ENCODE data around the gene PBX3.

Gene PBX3

DNA sequence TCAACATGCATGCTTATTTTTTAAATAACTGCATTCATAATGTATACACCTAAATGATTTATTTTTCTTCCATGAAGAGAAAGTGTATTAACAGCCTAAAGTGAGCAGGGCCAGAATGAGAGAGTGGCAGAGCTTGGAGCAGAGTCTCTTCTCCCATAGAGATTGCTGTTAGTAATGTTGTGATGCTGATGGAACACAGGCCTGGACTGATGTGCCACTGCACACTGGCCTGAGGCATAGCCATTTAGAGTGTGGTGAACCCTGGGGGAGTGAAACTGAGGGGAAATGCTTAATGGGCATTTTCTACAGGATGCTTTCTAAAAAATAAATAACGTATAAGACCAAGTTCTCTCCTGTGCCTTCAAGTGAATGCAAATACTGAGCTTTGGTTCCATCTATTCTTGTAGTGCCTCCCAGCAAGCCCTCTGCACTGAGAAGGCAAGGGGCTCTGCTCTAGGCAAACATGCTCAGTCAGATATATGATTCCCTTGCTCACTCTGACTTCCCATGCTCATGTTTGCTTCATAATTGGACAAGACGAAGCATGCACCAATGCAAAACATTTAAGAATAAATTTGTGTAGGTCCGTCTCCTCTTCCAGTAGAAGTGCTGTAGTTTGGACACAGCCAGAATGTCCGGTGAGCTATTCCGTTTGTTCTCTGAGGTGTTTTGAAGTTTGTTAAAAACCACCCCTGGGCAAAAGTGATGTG lies 185.7 kb downstream of the PBX3 start:
- DNase-seq (ENCODE audit: low read depth in 1 of 2, low spot score in 1 of 2) = no peak

DNA sequence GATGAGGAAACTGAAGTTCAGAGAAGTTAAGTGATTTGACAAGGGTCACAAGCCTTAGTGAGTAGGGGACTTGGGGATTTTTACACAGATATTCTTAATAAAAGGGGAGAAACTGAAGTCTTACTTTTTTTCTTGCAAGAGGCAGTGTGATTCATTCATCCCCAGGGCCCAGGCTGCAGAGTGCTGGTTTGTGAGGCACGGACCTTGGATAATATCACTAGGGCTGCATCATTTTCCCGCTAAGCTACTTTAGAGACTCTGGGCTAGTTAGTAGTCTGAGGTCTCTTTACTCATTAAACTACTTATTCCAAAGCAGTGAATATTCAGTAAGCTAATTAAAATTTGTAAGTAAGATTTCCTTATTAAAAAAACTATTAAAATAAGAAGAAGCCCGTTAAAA lies 195.0 kb downstream of the PBX3 start:
- no peak for DNase-seq (ENCODE audit: low read depth in 1 of 2, low spot score in 1 of 2)

DNA sequence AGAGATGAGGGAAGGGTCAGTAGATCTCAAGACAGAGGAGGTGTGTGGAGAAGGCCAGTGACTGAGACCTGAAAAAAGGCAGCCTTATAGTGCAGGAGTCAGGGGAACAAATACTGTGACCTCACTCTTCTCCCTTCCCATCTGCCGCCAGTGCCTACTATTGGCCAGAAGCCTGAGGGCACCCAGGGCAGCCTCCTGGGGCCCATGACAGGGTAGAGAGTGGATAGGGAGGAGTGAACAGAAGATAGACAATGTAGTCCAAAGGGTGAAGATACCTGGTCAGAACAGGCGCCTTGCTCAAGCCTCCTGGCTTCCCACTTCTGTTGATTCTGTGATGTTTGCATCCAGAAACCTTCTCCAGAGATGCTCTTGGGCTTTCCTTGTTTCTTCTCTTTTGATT lies 196.7 kb downstream of the PBX3 start:
- no peak for DNase-seq (ENCODE audit: low read depth in 1 of 2, low spot score in 1 of 2)

DNA sequence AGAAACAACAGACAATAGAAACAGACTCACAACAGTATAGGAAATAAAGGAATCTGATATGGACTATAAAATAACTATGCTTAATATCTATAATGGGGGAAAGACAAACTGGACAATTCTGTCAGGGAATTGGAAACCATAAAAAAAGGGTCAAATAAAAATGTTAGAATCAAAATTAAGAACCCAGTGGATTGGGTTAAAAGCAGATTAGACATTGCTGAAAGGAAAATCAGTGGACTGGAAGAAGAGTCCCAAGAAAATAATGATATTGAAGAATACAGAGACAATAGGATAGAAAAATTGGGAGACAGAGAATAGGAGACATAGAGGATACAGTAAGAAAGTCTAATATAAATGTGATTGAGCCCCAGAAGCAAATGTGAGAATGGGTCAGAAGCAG lies 199.2 kb downstream of the PBX3 start:
- DNase-seq (ENCODE audit: low read depth in 1 of 2, low spot score in 1 of 2) = no peak

DNA sequence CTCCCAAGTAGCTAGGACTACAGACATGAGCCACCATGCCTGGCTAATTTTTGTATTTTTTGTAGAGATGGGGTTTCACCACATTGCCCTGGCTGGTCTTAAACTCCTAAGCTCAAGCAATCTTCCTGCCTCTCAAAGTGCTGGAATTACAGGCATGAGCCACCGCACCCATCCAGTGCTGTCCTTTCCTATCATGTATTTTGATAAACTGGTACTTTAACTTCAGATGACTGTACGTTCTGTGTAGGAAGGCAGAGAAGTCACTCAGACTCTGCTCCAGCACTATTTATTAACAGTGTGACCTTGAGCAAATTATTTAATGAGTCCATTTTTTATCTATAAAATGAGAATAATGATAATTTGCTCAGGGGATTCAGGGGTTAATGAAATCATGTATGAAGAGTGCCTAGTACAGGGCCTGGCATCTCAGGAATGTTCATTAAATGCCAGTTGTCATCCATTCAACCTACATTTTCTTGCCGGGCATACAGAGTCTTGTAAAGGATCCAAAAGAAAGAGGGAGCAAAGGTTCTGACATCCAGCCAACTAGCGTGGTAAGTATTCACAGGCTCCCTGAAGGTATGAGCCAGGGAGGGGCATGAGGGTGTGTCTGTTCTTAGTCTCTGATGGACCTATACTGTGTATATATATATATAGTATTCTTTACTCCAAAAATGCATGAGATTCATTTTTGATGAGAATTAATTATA lies 201.9 kb downstream of the PBX3 start:
- DNase-seq (ENCODE audit: low read depth in 1 of 2, low spot score in 1 of 2) = no peak

DNA sequence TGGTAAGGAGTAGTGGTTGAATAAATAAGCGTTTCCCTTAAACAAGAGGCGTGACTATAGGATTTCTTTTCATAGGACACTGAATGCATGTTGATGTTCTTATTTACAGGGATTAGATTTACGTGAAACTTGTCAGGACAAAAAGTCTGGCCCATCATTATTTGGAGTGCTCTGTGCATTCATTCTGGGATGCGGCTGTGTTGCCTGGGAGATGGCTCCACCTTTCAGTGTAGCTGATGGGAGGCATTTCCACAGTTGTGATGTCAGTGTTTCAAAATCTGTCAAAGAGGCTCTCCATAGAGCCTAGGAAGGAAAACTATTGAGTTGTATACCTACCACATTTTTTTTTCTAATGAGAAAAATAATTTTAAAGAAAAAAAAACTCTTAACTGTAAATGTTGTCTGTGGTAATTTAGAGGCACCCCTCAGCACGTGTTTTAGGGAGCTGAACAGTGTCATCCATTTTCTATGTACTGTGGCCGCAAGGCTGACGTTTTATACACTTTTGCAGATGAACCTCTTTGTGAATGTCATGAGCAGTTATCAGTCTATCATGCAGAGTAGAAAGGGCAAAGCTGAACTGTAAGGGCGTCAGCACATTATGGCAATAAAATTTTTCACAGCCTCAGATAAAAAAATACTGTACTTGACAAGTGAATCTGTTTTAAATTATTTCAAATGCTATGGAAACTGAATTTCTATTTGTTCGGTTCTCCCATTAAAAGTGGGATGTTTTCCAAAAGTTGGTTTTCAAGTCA lies 202.7 kb downstream of the PBX3 start:
- no peak for DNase-seq (ENCODE audit: low read depth in 1 of 2, low spot score in 1 of 2)

DNA sequence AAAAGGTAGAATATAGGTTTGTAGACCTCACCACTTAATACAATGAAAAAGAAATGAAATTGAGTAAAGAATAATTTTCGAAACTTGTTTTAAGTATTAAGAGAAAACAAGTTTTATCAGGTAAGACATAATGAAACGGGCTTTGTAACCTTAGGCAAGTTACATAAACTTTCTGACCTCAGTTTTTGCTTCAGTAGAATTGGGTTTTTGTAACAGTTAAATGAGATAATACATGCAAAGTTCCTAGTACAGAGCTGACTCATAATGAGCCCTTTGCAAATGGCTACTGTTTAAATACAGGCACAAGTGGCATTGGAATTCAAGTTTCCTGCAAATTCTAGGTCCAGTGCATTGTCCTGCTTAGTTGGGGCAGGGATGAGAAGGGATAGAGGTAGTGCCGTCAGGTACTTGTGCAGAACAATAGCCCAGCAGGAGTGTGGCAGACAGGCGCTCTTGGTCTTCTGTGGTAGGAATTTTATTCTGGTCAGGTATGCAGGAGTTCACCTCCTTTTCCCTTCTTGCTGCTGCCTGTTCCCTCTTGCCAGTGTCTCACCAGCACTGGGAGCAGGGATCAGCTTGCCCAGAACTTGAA lies 203.8 kb downstream of the PBX3 start:
- no peak for DNase-seq (ENCODE audit: low read depth in 1 of 2, low spot score in 1 of 2)

DNA sequence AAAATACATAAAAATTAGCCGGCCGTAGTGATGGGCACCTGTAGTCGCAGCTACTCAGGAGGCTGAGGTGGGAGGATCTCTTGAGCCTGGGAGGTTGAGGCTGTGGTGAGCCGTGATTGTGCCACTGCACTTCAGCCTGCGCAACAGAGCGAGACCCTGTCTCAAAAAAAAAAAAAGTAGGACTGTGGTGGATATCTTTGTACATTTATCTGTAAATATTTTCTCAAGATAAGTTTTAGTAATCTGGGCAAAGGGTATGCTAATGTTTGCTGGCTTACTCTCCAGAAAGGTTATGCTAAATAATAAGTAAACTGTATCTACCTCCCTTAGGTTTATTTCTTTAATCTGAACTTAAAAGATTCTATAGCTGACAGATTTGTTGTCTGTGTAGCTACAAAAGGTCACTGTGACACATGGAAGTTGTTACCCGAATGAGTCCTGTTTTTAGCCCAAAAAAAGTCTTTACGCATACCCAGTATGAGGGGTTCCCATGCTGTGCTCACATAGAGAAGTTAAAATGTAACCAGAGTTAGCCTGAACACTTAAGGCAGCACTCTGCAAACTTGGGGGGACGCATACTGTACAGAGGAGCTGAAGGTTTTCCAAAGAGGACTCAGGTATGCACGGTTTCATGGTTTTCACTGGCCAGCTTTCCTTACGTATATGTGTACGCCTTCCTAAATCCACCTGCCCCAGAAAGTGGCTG lies 206.3 kb downstream of the PBX3 start:
- DNase-seq (ENCODE audit: low read depth in 1 of 2, low spot score in 1 of 2) = no peak

DNA sequence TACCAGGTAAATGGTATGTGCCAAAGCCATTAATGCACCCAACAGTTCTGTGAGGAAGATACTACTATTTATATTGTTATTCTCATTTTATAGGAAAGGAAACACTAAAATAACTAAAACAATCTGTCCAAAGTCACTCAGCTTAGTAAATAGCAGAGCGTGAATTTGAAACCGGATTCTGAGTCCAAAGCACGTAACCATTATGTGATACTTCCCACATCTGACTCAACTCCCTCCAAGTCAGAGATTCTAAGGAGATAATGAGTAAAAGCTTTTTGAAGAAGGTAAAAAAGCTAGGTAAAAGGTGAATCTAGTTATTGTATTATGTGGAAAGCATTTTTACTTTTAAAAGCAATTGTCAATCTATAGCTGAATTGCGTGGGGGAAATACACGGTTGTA lies 208.9 kb downstream of the PBX3 start:
- DNase-seq (ENCODE audit: low read depth in 1 of 2, low spot score in 1 of 2) = no peak

DNA sequence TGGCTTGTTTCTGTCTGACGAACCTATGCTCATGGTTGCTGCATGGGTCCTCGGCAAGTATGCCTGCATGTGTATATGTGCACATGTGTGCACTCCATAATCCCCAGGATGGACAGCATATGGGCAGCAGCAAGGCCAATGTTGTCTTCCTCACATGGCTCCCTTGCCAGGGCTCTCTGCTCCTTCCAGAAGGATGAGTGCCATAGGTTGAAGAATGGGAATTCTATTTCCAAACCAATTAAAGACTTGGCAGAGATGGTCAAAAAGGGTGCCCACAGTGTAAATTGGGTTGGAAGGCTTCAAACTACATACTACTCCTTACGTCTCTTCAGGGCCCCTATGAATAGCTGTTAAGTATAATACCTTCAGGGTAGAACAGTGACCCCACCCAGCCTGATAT lies 212.1 kb downstream of the PBX3 start:
- DNase-seq (ENCODE audit: low read depth in 1 of 2, low spot score in 1 of 2) = no peak

DNA sequence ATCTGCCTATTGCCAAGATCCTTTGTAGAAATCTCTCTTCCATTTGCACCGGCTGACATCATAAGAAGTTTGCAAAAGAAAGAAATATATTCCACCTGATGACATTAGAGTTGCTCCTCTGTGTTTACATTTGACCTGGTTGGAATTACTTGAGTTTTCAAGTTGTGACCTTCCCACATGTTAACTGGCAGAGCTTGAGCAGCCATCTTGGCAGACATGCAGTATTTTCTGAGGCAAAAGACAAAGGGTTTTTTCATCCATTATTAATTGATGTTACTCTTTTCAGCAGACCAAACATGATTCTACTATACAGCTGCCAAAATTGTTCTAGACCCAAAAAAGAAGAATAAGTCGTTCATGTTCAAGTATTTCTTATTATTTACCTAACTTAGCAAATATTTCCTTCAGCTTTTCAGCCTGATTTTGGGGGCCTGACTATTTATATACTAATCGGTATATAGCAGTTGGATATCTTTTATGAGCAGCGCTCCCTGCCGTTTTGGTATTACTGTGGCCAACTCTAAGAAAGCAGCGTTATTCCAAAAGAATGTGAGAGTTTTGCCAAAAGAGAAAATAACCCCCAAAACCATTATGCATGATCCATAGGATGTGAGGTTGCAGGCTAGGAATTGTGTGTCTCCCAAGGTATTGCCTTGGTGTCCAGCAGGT lies 212.9 kb downstream of the PBX3 start:
- no peak for DNase-seq (ENCODE audit: low read depth in 1 of 2, low spot score in 1 of 2)

DNA sequence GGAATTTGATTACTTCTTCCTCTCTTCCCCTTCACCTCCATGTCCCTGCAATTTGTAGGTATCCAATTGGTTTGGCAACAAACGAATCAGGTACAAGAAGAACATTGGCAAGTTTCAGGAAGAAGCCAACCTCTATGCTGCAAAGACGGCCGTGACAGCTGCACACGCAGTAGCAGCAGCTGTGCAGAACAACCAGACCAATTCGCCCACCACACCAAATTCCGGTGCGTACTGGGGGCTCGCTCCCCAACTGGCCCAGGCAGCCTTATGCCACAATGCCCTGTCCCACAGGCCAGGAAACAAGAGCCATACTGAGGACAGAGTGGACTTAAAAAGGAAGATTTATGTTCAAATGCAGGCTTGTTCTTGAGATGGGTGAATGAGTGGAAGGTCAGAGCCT lies 213.5 kb downstream of the PBX3 start:
- no peak for DNase-seq (ENCODE audit: low read depth in 1 of 2, low spot score in 1 of 2)

DNA sequence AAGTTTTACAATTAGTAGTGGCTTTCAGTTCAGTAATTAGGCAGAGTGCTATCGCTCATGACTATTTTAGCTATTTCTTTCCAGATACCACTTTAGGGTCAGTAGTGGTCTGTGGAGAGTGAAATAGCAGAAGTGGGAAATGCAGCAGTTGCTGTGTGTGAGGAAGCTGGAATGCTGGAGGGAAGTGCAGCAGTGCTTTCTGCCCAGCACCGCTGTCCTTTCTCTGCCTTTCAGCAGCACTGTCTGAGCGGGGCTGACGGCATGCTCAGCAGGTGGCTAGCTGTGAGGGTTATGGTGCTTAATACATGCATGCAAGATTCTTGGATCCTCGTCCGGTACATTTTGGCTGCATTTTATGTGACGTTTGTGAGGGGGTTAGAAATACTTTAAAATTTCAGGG lies 213.9 kb downstream of the PBX3 start:
- DNase-seq (ENCODE audit: low read depth in 1 of 2, low spot score in 1 of 2) = no peak

DNA sequence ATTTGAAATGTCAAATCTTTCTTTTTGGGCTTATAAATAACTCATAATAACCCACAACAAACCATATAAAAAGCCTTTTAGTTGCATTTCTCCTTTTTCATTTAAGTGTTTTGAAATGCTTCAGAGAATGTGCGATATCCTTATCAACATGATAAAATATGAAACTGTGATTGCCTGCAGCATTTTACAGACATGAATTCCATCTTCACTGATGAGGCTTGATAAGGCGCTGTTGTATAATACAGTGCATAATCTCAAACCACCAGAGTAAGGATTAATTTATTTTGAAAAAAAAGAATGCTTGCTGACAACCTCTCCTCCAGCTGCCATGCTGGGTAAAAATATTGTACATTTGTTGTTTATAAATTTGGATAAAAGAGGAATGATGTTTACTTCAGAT lies 216.8 kb downstream of the PBX3 start:
- no peak for DNase-seq (ENCODE audit: low read depth in 1 of 2, low spot score in 1 of 2)

DNA sequence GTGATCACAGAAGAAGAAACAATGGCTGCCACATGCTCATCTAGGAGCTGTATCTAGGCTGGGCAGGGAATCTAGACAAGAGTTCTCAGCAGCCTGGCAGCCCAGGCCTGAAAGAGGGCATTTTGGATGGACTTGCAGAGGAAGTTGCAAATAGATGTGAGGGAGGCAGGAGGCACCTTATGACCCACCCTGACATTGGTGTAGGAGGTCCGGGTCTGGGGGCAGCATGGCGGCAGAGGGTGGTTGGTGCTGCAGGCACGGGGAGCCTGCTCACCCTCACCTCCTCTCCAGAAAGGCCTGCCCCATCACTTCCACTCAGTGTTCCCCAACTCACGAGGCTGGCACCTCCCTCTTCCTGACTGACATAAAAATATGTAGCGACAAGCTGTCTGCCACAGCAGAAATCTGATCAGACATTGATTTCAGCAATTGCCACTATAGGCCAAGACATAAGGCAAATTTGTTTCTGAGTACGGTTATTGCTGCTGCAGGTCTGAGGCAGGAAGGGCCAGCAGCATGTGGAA lies 217.6 kb downstream of the PBX3 start:
- DNase-seq (ENCODE audit: low read depth in 1 of 2, low spot score in 1 of 2) = no peak

DNA sequence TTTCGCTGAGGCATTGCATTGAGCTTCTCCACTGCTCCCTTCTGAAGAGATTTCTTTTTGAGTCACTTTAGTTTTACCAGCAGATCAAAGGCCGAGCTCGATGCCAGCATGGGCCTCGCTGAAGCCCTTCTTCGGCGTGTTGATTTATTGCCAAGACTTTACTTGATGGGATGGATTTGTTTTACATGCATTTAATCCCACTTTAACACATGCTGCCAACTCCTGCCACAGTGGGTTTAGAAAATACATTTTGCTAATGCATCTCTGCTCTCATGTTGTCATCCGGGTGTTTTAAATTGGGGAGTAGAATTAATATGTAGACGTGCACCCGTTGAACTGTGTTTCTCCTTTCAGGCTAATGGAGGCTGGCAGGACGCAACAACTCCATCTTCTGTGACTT lies 218.3 kb downstream of the PBX3 start:
- DNase-seq (ENCODE audit: low read depth in 1 of 2, low spot score in 1 of 2) = no peak

DNA sequence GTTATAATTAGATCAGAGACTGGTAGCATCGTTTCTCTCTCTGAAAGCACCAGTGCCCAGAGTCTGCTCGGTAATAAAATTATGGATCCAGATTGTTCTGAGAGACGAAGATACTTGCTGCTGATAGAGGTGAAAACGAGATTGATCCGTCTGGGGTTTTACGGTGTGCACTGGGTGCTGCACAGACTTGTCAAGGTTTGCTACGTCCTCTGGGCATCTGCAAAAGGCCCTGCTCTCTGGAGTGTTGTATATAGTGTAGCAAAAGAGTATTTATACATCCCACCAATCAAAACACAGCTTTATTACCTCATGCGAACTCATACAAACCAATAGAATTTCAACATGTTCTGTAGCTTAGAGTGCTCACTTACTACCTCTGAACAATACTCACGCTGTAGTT lies 219.3 kb downstream of the PBX3 start:
- DNase-seq (ENCODE audit: low read depth in 1 of 2, low spot score in 1 of 2) = no peak

DNA sequence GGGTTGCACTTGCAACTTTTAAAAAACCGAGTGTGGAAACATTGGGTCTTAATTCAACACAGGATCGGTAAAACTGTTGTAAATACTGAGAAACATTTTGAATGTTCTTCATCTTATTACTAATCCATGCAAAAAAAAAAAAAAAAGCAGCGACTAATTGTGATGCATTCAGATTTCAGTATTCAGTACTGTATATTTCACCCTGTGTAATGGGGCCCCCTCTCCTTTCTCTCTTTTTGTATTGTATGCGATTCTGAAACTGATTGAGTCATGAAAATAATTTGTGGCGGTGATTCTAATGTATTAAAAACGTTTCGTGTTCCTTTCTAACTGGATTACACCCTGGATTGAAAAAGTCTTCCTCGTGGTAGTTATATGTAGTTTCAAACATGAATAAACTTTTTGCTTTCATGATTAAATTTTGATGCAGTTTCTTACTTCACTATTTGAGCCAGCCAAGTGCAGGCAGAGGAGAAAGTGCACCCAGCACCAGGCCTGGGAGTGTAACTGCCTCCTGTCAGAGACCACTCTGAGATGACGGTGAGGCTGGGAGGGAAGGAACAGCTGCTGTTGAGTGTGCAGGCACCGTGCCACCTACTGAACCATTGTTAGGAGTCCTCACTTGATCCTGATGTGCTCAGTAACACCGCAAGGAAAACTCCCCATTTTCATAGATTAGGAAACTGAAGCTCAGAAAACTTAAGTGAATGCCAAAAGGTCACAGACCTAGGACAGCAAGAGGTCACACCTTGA lies 220.0 kb downstream of the PBX3 start:
- DNase-seq (ENCODE audit: low read depth in 1 of 2, low spot score in 1 of 2) = no peak

DNA sequence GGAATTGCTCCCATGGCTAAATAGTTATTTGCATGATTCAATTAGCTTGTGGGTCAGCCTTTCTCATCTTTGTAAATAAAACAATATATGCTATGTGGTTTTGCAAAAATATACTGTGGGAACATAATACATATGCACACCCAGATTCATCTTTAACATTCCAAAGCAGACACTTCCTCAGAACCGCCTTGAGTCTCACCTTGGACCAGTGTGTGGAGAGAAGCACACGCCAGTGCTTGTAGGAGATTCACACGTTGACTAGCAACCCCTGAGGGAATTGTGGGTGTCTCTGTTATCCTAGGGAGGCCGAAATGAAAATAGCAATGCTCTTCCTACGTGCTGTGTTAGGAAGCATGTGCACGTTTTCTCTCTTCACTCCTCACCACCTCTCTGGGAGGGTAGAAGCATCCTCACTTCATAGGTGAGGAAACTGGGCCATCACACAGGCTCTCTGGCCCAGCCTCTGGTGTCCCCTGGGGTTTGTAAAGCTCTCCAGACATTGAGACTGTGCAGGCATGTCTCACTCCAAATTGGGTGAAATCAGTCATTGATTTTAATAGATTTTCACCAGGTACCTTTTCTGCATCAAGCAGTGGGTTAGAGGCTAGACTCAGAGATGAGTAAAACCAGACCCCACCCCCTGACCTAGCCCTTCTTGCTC lies 221.7 kb downstream of the PBX3 start:
- no peak for DNase-seq (ENCODE audit: low read depth in 1 of 2, low spot score in 1 of 2)

Data from stimulated activated CD4-positive, alpha-beta T cell treated with anti-CD3 and anti-CD28 coated beads, Interleukin-15, amount 100 ng/mL, for 1 hour (primary cell).